Spleen (tissue), 11 donors: ENCODE results near the gene PPEF1. TPM values are rescaled to one million over a fixed set of nuclear protein-coding genes. Genes with fewer than 3 reads are reported as not detected.

Experiments used
- DNase-seq: peaks from one replicate; pipeline ENCODE4 v3.0.0-alpha.2; 2020
- H3K27ac ChIP-seq, 8 donors: fragments of 200-600 bp; sonication (generic) in 7 of 8; 1 replicate in 4 of 8; 2 replicates in 4 of 8; pipeline versions ENCODE4 v1.5.0 to v1.8.0; 2016 to 2021; ENCODE audit warnings: inconsistent platforms in 4 of 8, mild to moderate bottlenecking in 4 of 8, moderate library complexity in 1 of 8
- H3K27me3 ChIP-seq, 7 donors: fragments of 200-600 bp; sonication (generic) in 6 of 7; replicated peaks in 1 of 7; 1 replicate in 4 of 7; 2 replicates in 3 of 7; pipeline versions ENCODE4 v1.5.0 to v1.8.0; 2016 to 2021; ENCODE audit warnings: inconsistent platforms in 3 of 7, mild to moderate bottlenecking in 1 of 7
- H3K36me3 ChIP-seq, 6 donors: fragments of 200-600 bp; sonication (generic) in 5 of 6; 1 replicate in 4 of 6; 2 replicates in 2 of 6; pipeline versions ENCODE4 v1.5.0 to v1.8.0; 2016 to 2021; ENCODE audit warnings: inconsistent platforms in 2 of 6
- H3K4me1 ChIP-seq, 6 donors: fragments of 200-600 bp; sonication (generic) in 5 of 6; 1 replicate in 3 of 6; 2 replicates in 3 of 6; pipeline versions ENCODE4 v1.5.0 to v1.8.0; 2016 to 2021; ENCODE audit warnings: inconsistent platforms in 3 of 6
- H3K4me3 ChIP-seq, 8 donors: fragments of 200-600 bp; sonication (generic) in 7 of 8; 1 replicate in 4 of 8; 2 replicates in 4 of 8; pipeline versions ENCODE4 v1.5.0 to v1.8.0; 2016 to 2021; ENCODE audit warnings: inconsistent platforms in 4 of 8, mild to moderate bottlenecking in 4 of 8, moderate library complexity in 2 of 8
- H3K9me3 ChIP-seq, 8 donors: fragments of 200-600 bp; sonication (generic) in 7 of 8; 1 replicate in 4 of 8; 2 replicates in 4 of 8; pipeline versions ENCODE4 v1.5.0 to v1.8.0; 2016 to 2021; ENCODE audit warnings: inconsistent platforms in 4 of 8
- CTCF ChIP-seq, 11 experiments: fragments of 200-600 bp in 7 of 11; fragments of 450-650 bp in 4 of 11; sonication (generic) in 4 of 11; IDR thresholded peaks in 8 of 11; conservative IDR thresholded peaks in 3 of 11; 1 replicate in 7 of 11; 2 replicates in 4 of 11; pipeline versions ENCODE4 v1.4.0 to v1.8.0; 2016 to 2021; ENCODE audit warnings: antibody characterized with exemption in 11 of 11, inconsistent platforms in 4 of 11, mild to moderate bottlenecking in 1 of 11
- POLR2A ChIP-seq, 3 donors: fragments of 450-650 bp; IDR thresholded peaks; one replicate each; pipeline ENCODE4 v1.5.1; 2017; ENCODE audit warnings: antibody characterized with exemption in 3 of 3, mild to moderate bottlenecking in 1 of 3
- POLR2AphosphoS5 ChIP-seq, 3 donors: sonication (generic); formaldehyde crosslinking; IDR thresholded peaks; one replicate each; pipeline ENCODE4 v1.5.1; 2017; ENCODE audit warnings: antibody characterized with exemption in 3 of 3
- WGBS, 5 donors: extraction: QIAGEN DNeasy Blood & Tissue Kit in 3 of 5; methylation state at CpG; one replicate each; pipeline versions ENCODE4 v1.1.5 to v1.1.7; 2013 to 2018; 5-methylcytosine and 5-hydroxymethylcytosine counted together
- intact Hi-C: fragments of 100-400 bp; cut with DNase I; formaldehyde crosslinking; loops from one replicate; pipeline ENCODE4 v1.15.0; 2023; ENCODE audit warnings: low total_unique reads
- polyA plus RNA-seq, 3 donors: library from polyadenylated mRNA; stranded (reverse); fragments of 200-250 nt; gene quantifications; one replicate each; pipeline ENCODE4 v1.2.1, GENCODE V29; 2013
- total RNA-seq, 7 donors: library from RNA; depleted of rRNA in 3 of 7; stranded (reverse); fragments of >200 nt in 3 of 7; fragmentation: NEBNext Ultra II Directional in 4 of 7; extraction: Animal tissue kit (Norgen Biotek cat#: 25700) in 4 of 7; gene quantifications; one replicate each; pipeline versions ENCODE4 v1.1.0 to v1.2.1, GENCODE V29; 2016 to 2021
- donor health status: healthy with polysubstance abuse.
- donor health status: DM: no; HTN: no; CAD: no; lungs with moderate emphysema.
- donor health status: DM: no; HTN: no; CAD: no.
- donor health status: Bipolar disorder and iron deficiency.
- donor health status: healthy.
- donor health status: DM: no; HTN: no; CAD: no.
- donor health status: DM: yes; HTN: yes; CAD: no.

PPEF1 gene
- total and polyA plus RNA-seq, 10 donors: 0.10 to 2.7 (median 0.41) TPM; not detected in 4

- peaks cover 0 to 6% (median 0%) of the 10 kb centered on the region in 6 donors for H3K4me1 ChIP-seq
- 31 to 59% (median 45%) methylated on average over 15 of the region's 15 CpGs for WGBS, 5 donors
- peak overlapping the region in 4 of 8 donors; percentile 17 to 58 (median 48) for H3K27ac ChIP-seq
- H3K36me3 ChIP-seq: no peaks in the 10 kb centered on the region
- H3K27me3 ChIP-seq: no peaks in the 10 kb centered on the region
- no peaks in the 10 kb centered on the region for H3K9me3 ChIP-seq
- no peak for DNase-seq
- H3K4me3 ChIP-seq: no peak overlapping the region
- intact Hi-C loops: no loop called here
- no peak for TF ChIP-seq POLR2A (IDR thresholded peaks at IDR 0.05)
- no peak for TF ChIP-seq CTCF (IDR thresholded peaks at IDR 0.05 in 8 of 11, conservative IDR thresholded peaks at IDR 0.05 in 3 of 11)
- TF ChIP-seq POLR2AphosphoS5 (IDR thresholded peaks at IDR 0.05): no peak
These were observed 39.2 kb upstream of the PPEF1 start for GRCh38 chrX:18668071-18668835.

- H3K27ac ChIP-seq: no peak within 1 kb of the TSS
- no peak for DNase-seq
- no peaks in the 10 kb centered on the region for H3K27me3 ChIP-seq
- WGBS, 5 donors: 86 to 94% (median 90%) methylated on average over 7 to 10 of the region's 10 CpGs
- H3K4me3 ChIP-seq: no peak within 1 kb of the TSS
- no peaks in the 10 kb centered on the region for H3K9me3 ChIP-seq
- no peak for TF ChIP-seq POLR2A (IDR thresholded peaks at IDR 0.05)
- TF ChIP-seq CTCF (IDR thresholded peaks at IDR 0.05 in 8 of 11, conservative IDR thresholded peaks at IDR 0.05 in 3 of 11): no peak
- no peak for TF ChIP-seq POLR2AphosphoS5 (IDR thresholded peaks at IDR 0.05)
- H3K4me1 ChIP-seq: peaks cover 0 to 13% (median 2%) of the 10 kb centered on the region in 6 donors
- H3K36me3 ChIP-seq: no peaks in the 10 kb centered on the region
- intact Hi-C loops: no loop called here
These were observed 35.4 kb upstream of the PPEF1 start, which contains the start of gene RS1 for GRCh38 chrX:18672008-18672407. RS1 (minus strand) TSS chrX:18672108; CDS start chrX:18672068, 40 bp downstream.

DNA sequence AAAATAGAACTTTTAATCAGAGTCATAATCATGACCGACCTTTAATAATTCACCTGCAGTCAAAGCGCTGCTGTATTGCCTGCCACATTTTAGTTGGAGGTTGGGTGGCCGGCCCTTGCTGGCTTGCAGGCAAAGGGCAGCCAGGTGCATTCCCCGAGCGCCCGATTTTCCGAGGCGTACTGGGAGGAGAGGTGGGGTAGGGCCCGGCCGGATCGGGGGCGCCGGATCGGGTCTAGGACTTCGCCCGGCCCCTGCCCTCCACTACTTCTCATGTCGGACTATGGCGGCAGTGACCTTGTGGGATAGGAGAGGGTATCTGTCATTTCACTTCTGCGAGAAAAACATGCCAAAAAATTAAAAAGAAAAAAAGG is 33.0 kb upstream of the PPEF1 start:
- H3K27me3 ChIP-seq: no peaks in the 10 kb centered on the region
- WGBS, 5 donors: 0 to 29% (median 1%) methylated on average over 13 to 19 of the region's 19 CpGs
- TF ChIP-seq CTCF (IDR thresholded peaks at IDR 0.05 in 8 of 11, conservative IDR thresholded peaks at IDR 0.05 in 3 of 11): no peak

More for the DNA sequence above, 33.0 kb upstream of the PPEF1 start:
- Histone ChIP-seq H3K36me3 (no peaks in the 10 kb centered on the region), H3K27ac (peak overlapping the region; percentile 1 to 95 (median 91)), H3K4me1 (peaks cover 0 to 7% (median 2%) of the 10 kb centered on the region in 6 donors), H3K9me3 (no peaks in the 10 kb centered on the region), H3K4me3 (peak overlapping the region; percentile 35 to 78 (median 50))
- intact Hi-C loops: no loop called here
- DNase-seq: peak; percentile 86
